IMR-90 (cell line): ENCODE measurements around the gene MDM4. TPM values are rescaled to one million over a fixed set of nuclear protein-coding genes. Genes with fewer than 3 reads are reported as not detected.

Source experiments
- ATAC-seq: fragments of 200-7000 bp; cut with Tn5 transposase; 2 replicates; pipeline ENCODE4 v1.9.1; 2020; ENCODE audit warnings: low read depth, mild to moderate bottlenecking, moderate library complexity
- BruUV-seq: library from RNA; stranded (reverse); fragments of 400-500 nt; replicated peaks from 2 replicates; lab custom pipeline; 2021; lab: Mats Ljungman, UMichigan
- CTCF ChIA-PET: fragments of 300-600 bp; formaldehyde crosslinking; extraction: SDS; loops from one replicate; lab custom pipeline; 2021; ENCODE audit warnings: antibody characterized with exemption; lab: Yijun Ruan, JAX
- POLR2A ChIA-PET: fragments of 300-600 bp; sonication (Branson Sonifier 250); formaldehyde crosslinking; loops from one replicate; lab custom pipeline; 2022; ENCODE audit warnings: antibody characterized with exemption; ENCODE audit not compliant: unreplicated experiment; lab: Charles Lee
- DNase-seq: peaks from one replicate; pipeline ENCODE4 v3.0.0; 2013
- H2AFZ ChIP-seq: replicated peaks from 2 replicates; pipeline ENCODE3; 2013; ENCODE audit warnings: low read length, mild to moderate bottlenecking; ENCODE audit not compliant: poor library complexity
- H2AK5ac ChIP-seq: 2 replicates; pipeline ENCODE4 v1.6.1; 2013; ENCODE audit warnings: low read depth, low read length, inconsistent platforms
- H2AK9ac ChIP-seq: replicated peaks from 2 replicates; pipeline ENCODE3; 2013; ENCODE audit warnings: mild to moderate bottlenecking, low read depth, low read length, moderate library complexity; ENCODE audit not compliant: poor library complexity
- H2BK120ac ChIP-seq: 2 replicates; pipeline ENCODE4 v1.6.1; 2013; ENCODE audit warnings: low read depth, low read length, inconsistent platforms
- H2BK15ac ChIP-seq: 3 replicates; pipeline ENCODE4 v1.6.1; 2013; ENCODE audit warnings: low read depth, low read length, inconsistent platforms
- H2BK20ac ChIP-seq: 2 replicates; pipeline ENCODE4 v1.6.1; 2013; ENCODE audit warnings: low read depth, mild to moderate bottlenecking, inconsistent platforms, low read length, moderate library complexity
- H2BK5ac ChIP-seq: 2 replicates; pipeline ENCODE4 v1.6.1; 2013; ENCODE audit warnings: mild to moderate bottlenecking, low read depth, low read length, inconsistent platforms; ENCODE audit not compliant: poor library complexity, severe bottlenecking
- H3K14ac ChIP-seq: replicated peaks from 2 replicates; pipeline ENCODE4 v1.6.1; 2013; ENCODE audit warnings: low read depth, low read length, inconsistent platforms
- H3K18ac ChIP-seq: 2 replicates; pipeline ENCODE4 v1.6.1; 2013; ENCODE audit warnings: low read depth, low read length, control low read depth
- H3K23ac ChIP-seq: 2 replicates; pipeline ENCODE4 v1.6.1; 2013; ENCODE audit warnings: low read depth, low read length, inconsistent platforms
- H3K27ac ChIP-seq: 2 replicates; pipeline ENCODE4 v1.5.1; 2013; ENCODE audit warnings: mild to moderate bottlenecking, control low read depth, low read length; ENCODE audit not compliant: insufficient read depth
- H3K27me3 ChIP-seq: 2 replicates; pipeline ENCODE4 v1.6.1; 2013; ENCODE audit warnings: low read length; ENCODE audit not compliant: control insufficient read depth, insufficient read depth
- H3K36me3 ChIP-seq: 2 replicates; pipeline ENCODE4 v1.6.1; 2013; ENCODE audit warnings: low read length, mixed read lengths; ENCODE audit not compliant: control insufficient read depth, insufficient read depth
- H3K4ac ChIP-seq: 2 replicates; pipeline ENCODE4 v1.6.1; 2013; ENCODE audit warnings: low read depth, low read length, inconsistent platforms
- H3K4me1 ChIP-seq: 2 replicates; pipeline ENCODE4 v1.6.1; 2013; ENCODE audit warnings: low read length, mixed read lengths; ENCODE audit not compliant: control insufficient read depth, insufficient read depth
- H3K4me2 ChIP-seq: 2 replicates; pipeline ENCODE4 v1.6.1; 2013; ENCODE audit warnings: low read depth, mild to moderate bottlenecking, control low read depth, low read length, moderate library complexity
- H3K4me3 ChIP-seq: 2 replicates; pipeline ENCODE4 v1.5.1; 2013; ENCODE audit warnings: low read depth, mild to moderate bottlenecking, control low read depth, low read length, moderate library complexity; ENCODE audit not compliant: insufficient read depth
- H3K56ac ChIP-seq: 2 replicates; pipeline ENCODE4 v1.6.1; 2013; ENCODE audit warnings: low read length, inconsistent platforms; ENCODE audit not compliant: insufficient read depth; ENCODE audit errors: extremely low read depth
- H3K79me1 ChIP-seq, 2 experiments: 2 replicates each; pipeline ENCODE4 v1.6.1; 2013; ENCODE audit warnings: low read length in 2 of 2, inconsistent platforms in 1 of 2, low read depth in 1 of 2
- H3K9ac ChIP-seq: 2 replicates; pipeline ENCODE4 v1.6.1; 2013; ENCODE audit warnings: low read depth, low read length, control low read depth
- H3K9me1 ChIP-seq: 2 replicates; pipeline ENCODE4 v1.6.1; 2013; ENCODE audit warnings: low read length, inconsistent platforms; ENCODE audit not compliant: insufficient read depth
- H3K9me3 ChIP-seq: 2 replicates; pipeline ENCODE4 v1.6.1; 2013; ENCODE audit warnings: low read length; ENCODE audit not compliant: control insufficient read depth, insufficient read depth
- H4K20me1 ChIP-seq: 2 replicates; pipeline ENCODE4 v1.6.1; 2013; ENCODE audit warnings: low read length, inconsistent platforms; ENCODE audit not compliant: insufficient read depth
- H4K5ac ChIP-seq: 2 replicates; pipeline ENCODE4 v1.6.1; 2013; ENCODE audit warnings: mild to moderate bottlenecking, low read depth, low read length, control low read depth
- H4K8ac ChIP-seq, 2 experiments: 2 replicates each; pipeline ENCODE4 v1.6.1; 2013; ENCODE audit warnings: low read depth in 2 of 2, low read length in 2 of 2, control low read depth in 1 of 2, inconsistent platforms in 1 of 2
- H4K91ac ChIP-seq: 2 replicates; pipeline ENCODE4 v1.6.1; 2013; ENCODE audit warnings: low read depth, low read length, inconsistent platforms; ENCODE audit not compliant: insufficient read depth
- CTCF ChIP-seq: conservative IDR thresholded peaks from 2 replicates; pipeline ENCODE4 v1.5.1; 2012; ENCODE audit warnings: mild to moderate bottlenecking, low read depth, low read length, improper control_type of control experiment
- SMC3 ChIP-seq: fragments of 150-350 bp; IDR thresholded peaks from 2 replicates; pipeline ENCODE4 v1.6.1; 2016; ENCODE audit warnings: low read depth, mild to moderate bottlenecking, antibody characterized with exemption, low read length, moderate library complexity
- WGBS, 2 experiments: methylation state at CpG; one replicate each; pipeline versions ENCODE4 v1.1.5 to v1.1.7; 2013; ENCODE audit warnings: missing lambda C conversion rate in 2 of 2; ENCODE audit not compliant: insufficient read length in 1 of 2; ENCODE audit errors: extremely low coverage in 2 of 2; 5-methylcytosine and 5-hydroxymethylcytosine counted together
- dilution Hi-C: fragments of 300-500 bp; cut with HindIII; formaldehyde crosslinking; loops from one replicate; pipeline ENCODE4 v1.14.3; 2018; ENCODE audit warnings: low sequenced_read_pairs; ENCODE audit not compliant: unreplicated experiment
- in situ Hi-C: fragments of 300-500 bp; cut with MboI; formaldehyde crosslinking; loops from 3 replicates; pipeline ENCODE4 v1.14.3; 2019; ENCODE audit warnings: low sequenced_read_pairs, inconsistent platforms, mixed read lengths
- intact Hi-C: fragments of 100-400 bp; cut with micrococcal nuclease; formaldehyde crosslinking; loops from 2 replicates; pipeline ENCODE4 v1.10.0; 2022
- polyA plus RNA-seq, 3 experiments: library from polyadenylated mRNA; depleted of rRNA; stranded (reverse); fragments of >200 nt; gene quantifications; 2 replicates each; pipeline ENCODE4 v1.2.3, GENCODE V29; 2012; ENCODE audit warnings: low replicate concordance in 1 of 3
- total RNA-seq: library from RNA; depleted of rRNA; stranded (reverse); fragments of >200 nt; gene quantifications from 2 replicates; pipeline ENCODE4 v1.2.3, GENCODE V29; 2012

The MDM4 gene
- total and polyA plus RNA-seq, 2 of the 4 experiments (the other 2 are of a cell fraction) = 7.4 to 20.1 TPM

- DNase-seq = peak; percentile 48
- H3K4me3 ChIP-seq = peak overlapping the region; percentile 72
- TF ChIP-seq SMC3 (no peak), CTCF (no peak)
- H3K23ac ChIP-seq = peak overlapping the region; percentile 71; the same call in 1 of the 2 replicates
- H3K9me3 ChIP-seq = no peaks in the 10 kb centered on the region
- H2AFZ ChIP-seq = peak overlapping the region; percentile 95
- peak overlapping the region; percentile 80 for H4K91ac ChIP-seq
- H3K36me3 ChIP-seq = no peaks in the 10 kb centered on the region
- H3K4ac ChIP-seq = peak overlapping the region; percentile 68
- 0% methylated on average over 4 of the region's 14 CpGs; no CpG with 5 or more reads in 1 of the 2 experiments for WGBS, 2 experiments
- 0 out of 2 replicates have a peak overlapping the region, but pooled peaks have one; percentile 33 for H2AK5ac ChIP-seq
- H3K79me1 ChIP-seq = peaks cover 0 to 3% of the 10 kb centered on the region in 2 experiments; a peak in 2 of 4 replicates
- H3K14ac ChIP-seq = peak overlapping the region; percentile 51; the same call in 1 of the 2 replicates
- peaks cover 3% of the 10 kb centered on the region; the same call in 1 of the 2 replicates for H3K4me1 ChIP-seq
- H4K20me1 ChIP-seq = no peaks in the 10 kb centered on the region; the same call in 1 of the 2 replicates
- no peak overlapping the region for H2BK120ac ChIP-seq
- H3K18ac ChIP-seq = no peak overlapping the region; the same call in 1 of the 2 replicates
- H4K5ac ChIP-seq = no peak overlapping the region; the same call in 1 of the 2 replicates
- H3K4me2 ChIP-seq = peak overlapping the region; percentile 68
- peak overlapping the region in 1 of 2 experiments; percentile 54; a peak in 1 of 4 replicates for H4K8ac ChIP-seq
- H3K9ac ChIP-seq = peak overlapping the region; percentile 72
- H3K27me3 ChIP-seq = peaks cover 20% of the 10 kb centered on the region; the same call in 1 of the 2 replicates
- in situ Hi-C loops = no loop called here
- ChIA-PET POLR2A (no interaction called here), CTCF (interaction anchor here (0.5 to 3.8 kb wide), 7 partner anchors 9 to 313 kb away, joined by 3 to 22 read pairs (median 4); no protein-coding TSS in a partner anchor)
- H2BK20ac ChIP-seq = no peak overlapping the region
- H3K56ac ChIP-seq = no peak overlapping the region
- H2BK5ac ChIP-seq = no peak overlapping the region
- peak overlapping the region; percentile 48; the same call in 1 of the 3 replicates for H2BK15ac ChIP-seq
- ATAC-seq = peak; percentile 59
- no TSS peak for BruUV-seq
- dilution Hi-C loops = no loop called here
- H3K27ac ChIP-seq = peak overlapping the region; percentile 67
- no peaks in the 10 kb centered on the region; the same call in 1 of the 2 replicates for H3K9me1 ChIP-seq
- intact Hi-C loops = no loop called here
- peak overlapping the region; percentile 80 for H2AK9ac ChIP-seq
Observed at GRCh38 chr1:204493984-204494280, 22.3 kb upstream of the MDM4 start.
